ENCODE results near the gene VAV1. TPM values are rescaled to one million over a fixed set of nuclear protein-coding genes. Genes with fewer than 3 reads are reported as not detected.
"Not testable (repeated sequence)": the region's sequence is repeated elsewhere in the genome, so short reads cannot be mapped to it uniquely, and the experiment has no call there.

Gene VAV1
- total RNA-seq, 4 donors from 2014 or later: 0.83 to 7.6 (median 3.6) TPM

- no peaks in the 10 kb centered on the region for H3K4me1 ChIP-seq
- no peak for DNase-seq
These were observed 55.8 kb downstream of the VAV1 start for GRCh38 chr19:6828306-6828697.

DNA sequence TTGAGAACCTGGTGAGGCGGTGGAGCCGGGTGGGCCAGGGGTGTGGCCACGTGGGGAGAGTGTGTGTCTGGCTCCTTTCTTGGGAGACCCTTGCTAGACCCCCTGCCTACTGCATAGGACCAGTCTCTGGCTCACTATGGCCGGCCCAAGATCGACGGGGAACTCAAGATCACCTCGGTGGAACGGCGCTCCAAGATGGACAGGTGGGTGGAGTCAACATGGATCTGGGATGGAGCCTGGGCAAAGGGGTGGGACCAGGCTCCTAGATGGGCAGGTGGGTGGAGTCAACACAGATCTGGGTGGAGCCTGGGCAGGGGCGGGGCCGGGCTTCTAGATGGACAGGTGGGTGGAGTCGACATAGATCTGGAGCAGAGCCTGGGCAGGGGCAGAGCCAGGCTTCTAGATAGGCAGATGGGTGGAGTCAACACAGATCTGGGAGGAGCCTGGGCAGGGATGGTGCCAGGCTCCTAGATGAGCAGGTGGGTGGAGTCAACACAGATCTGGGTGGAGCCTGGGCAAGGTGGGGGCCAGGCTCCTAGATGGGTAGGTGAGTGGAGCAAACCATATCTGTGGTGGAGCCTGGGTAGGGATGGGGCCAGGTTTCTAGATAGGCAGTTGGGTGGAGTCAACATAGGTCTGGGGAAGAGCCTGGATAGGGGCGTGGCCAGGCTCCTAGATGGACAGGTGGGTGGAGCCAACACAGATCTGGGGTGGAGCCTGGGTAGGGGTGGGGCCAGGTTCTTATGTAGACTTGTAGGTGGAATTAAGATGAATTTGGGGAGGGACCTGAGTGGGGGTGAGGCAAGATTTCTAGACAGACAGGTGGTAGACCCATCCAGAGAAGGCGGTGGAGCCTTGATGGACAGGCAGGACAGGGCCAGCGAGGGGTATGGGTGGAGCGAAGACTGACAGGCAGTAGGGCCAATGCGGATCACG is 56.5 kb downstream of the VAV1 start:
- no peaks in the 10 kb centered on the region for H3K9me3 ChIP-seq
- H3K27me3 ChIP-seq: peaks cover 0 to 21% (median 0%) of the 10 kb centered on the region in 4 donors
- no peak overlapping the region for H3K4me3 ChIP-seq
- intact Hi-C loops (cut with DNase I): no loop called here
- DNase-seq: no peak
- 64 to 67% methylated on average over 9 to 18 of the region's 18 CpGs for WGBS, 2 donors
- H3K27ac ChIP-seq: no peak overlapping the region
- TF ChIP-seq POLR2A (IDR thresholded peaks at IDR 0.05): no peak
- no peak for TF ChIP-seq CTCF (IDR thresholded peaks at IDR 0.05)
- peaks cover 0 to 2% (median 0%) of the 10 kb centered on the region in 3 donors for H3K36me3 ChIP-seq
- H3K4me1 ChIP-seq: no peaks in the 10 kb centered on the region

More at GRCh38 chr19:6828306-6828697, 55.8 kb downstream of the VAV1 start:
- TF ChIP-seq CTCF (IDR thresholded peaks at IDR 0.05) (no peak), POLR2A (IDR thresholded peaks at IDR 0.05) (no peak)
- H3K27me3 ChIP-seq: peaks cover 0 to 21% (median 0%) of the 10 kb centered on the region in 4 donors
- H3K9me3 ChIP-seq: no peaks in the 10 kb centered on the region
- whole genome bisulfite sequencing, 2 donors: 35 to 67% methylated on average over 9 to 13 of the region's 14 CpGs
- no peaks in the 10 kb centered on the region for H3K36me3 ChIP-seq
- H3K27ac ChIP-seq: no peak overlapping the region
- H3K4me3 ChIP-seq: no peak overlapping the region
- intact Hi-C loops (cut with DNase I): no loop called here

- intact Hi-C loops (cut with DNase I); H3K9me3 ChIP-seq; H3K27ac ChIP-seq; H3K4me1 ChIP-seq; H3K4me3 ChIP-seq; DNase-seq; H3K36me3 ChIP-seq: not testable (repeated sequence)
- WGBS, 2 donors: 84 to 94% methylated on average over 7 to 15 of the region's 15 CpGs
- peaks cover 0 to 21% (median 0%) of the 10 kb centered on the region in 4 donors for H3K27me3 ChIP-seq
These were observed 57.3 kb downstream of the VAV1 start for GRCh38 chr19:6829829-6830228.

DNA sequence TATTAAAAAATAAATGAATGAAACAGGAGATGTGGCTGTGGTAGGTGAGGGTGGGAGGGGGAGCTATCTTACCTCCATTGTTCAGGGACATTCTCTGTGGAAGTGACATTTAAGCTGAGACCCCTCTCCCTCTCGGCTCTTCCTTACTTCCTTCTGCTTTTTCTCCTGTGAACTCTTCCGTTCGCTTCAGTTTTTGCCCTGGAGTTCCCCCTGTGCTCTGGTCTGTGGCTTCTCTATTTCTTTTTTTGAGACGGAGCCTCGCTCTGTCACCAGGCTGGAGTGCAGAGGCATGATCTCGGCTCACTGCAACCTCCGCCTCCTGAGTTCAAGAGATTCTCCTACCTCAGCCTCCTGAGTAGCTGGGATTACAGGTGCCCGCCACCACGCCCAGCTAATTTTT is 58.6 kb downstream of the VAV1 start:
- H3K4me1 ChIP-seq; H3K9me3 ChIP-seq; H3K36me3 ChIP-seq; H3K4me3 ChIP-seq; DNase-seq; intact Hi-C loops (cut with DNase I); H3K27ac ChIP-seq: not testable (repeated sequence)
- H3K27me3 ChIP-seq: peaks cover 0 to 21% (median 0%) of the 10 kb centered on the region in 4 donors
- WGBS, 2 donors: 72 to 79% methylated on average over 9 of the region's 9 CpGs

GRCh38 chr19:6832412-6832811 is 59.9 kb downstream of the VAV1 start:
- H3K36me3 ChIP-seq: peaks cover 0 to 5% (median 0%) of the 10 kb centered on the region in 3 donors
- H3K27ac ChIP-seq: no peak overlapping the region
- H3K4me3 ChIP-seq: no peak overlapping the region
- H3K27me3 ChIP-seq: peaks cover 0 to 21% (median 0%) of the 10 kb centered on the region in 4 donors
- TF ChIP-seq POLR2A (IDR thresholded peaks at IDR 0.05) (no peak), CTCF (IDR thresholded peaks at IDR 0.05) (no peak)
- WGBS, 2 donors: 62 to 73% methylated on average over 1 of the region's 1 CpG
- no peaks in the 10 kb centered on the region for H3K4me1 ChIP-seq
- no peaks in the 10 kb centered on the region for H3K9me3 ChIP-seq
- DNase-seq: no peak
- intact Hi-C loops (cut with DNase I): no loop called here

GRCh38 chr19:6833166-6833790 is 60.8 kb downstream of the VAV1 start:
- H3K4me3 ChIP-seq: no peak overlapping the region
- no peaks in the 10 kb centered on the region for H3K9me3 ChIP-seq
- intact Hi-C loops (cut with DNase I): no loop called here
- TF ChIP-seq POLR2A (IDR thresholded peaks at IDR 0.05) (no peak), CTCF (IDR thresholded peaks at IDR 0.05) (no peak)
- 85 to 90% methylated on average over 11 to 14 of the region's 16 CpGs for WGBS, 2 donors
- H3K4me1 ChIP-seq: no peaks in the 10 kb centered on the region
- H3K27me3 ChIP-seq: peaks cover 0 to 16% (median 0%) of the 10 kb centered on the region in 4 donors
- DNase-seq: no peak
- H3K36me3 ChIP-seq: peaks cover 0 to 5% (median 0%) of the 10 kb centered on the region in 3 donors
- no peak overlapping the region for H3K27ac ChIP-seq

Measured in esophagus squamous epithelium (tissue), 5 donors.